IMR-90 (cell line): Measurements from ENCODE around the gene OPN5. TPM values are rescaled to one million over a fixed set of nuclear protein-coding genes. Genes with fewer than 3 reads are reported as not detected.

Experiments used
- ATAC-seq: fragments of 200-7000 bp; cut with Tn5 transposase; 2 replicates; pipeline ENCODE4 v1.9.1; 2020; ENCODE audit warnings: low read depth, mild to moderate bottlenecking, moderate library complexity
- BruUV-seq: library from RNA; stranded (reverse); fragments of 400-500 nt; replicated peaks from 2 replicates; lab custom pipeline; 2021; lab: Mats Ljungman, UMichigan
- CTCF ChIA-PET: fragments of 300-600 bp; formaldehyde crosslinking; extraction: SDS; loops from one replicate; lab custom pipeline; 2021; ENCODE audit warnings: antibody characterized with exemption; lab: Yijun Ruan, JAX
- POLR2A ChIA-PET: fragments of 300-600 bp; sonication (Branson Sonifier 250); formaldehyde crosslinking; loops from one replicate; lab custom pipeline; 2022; ENCODE audit warnings: antibody characterized with exemption; ENCODE audit not compliant: unreplicated experiment; lab: Charles Lee
- DNase-seq: peaks from one replicate; pipeline ENCODE4 v3.0.0; 2013
- H2AFZ ChIP-seq: replicated peaks from 2 replicates; pipeline ENCODE3; 2013; ENCODE audit warnings: low read length, mild to moderate bottlenecking; ENCODE audit not compliant: poor library complexity
- H2AK5ac ChIP-seq: 2 replicates; pipeline ENCODE4 v1.6.1; 2013; ENCODE audit warnings: low read depth, low read length, inconsistent platforms
- H2AK9ac ChIP-seq: replicated peaks from 2 replicates; pipeline ENCODE3; 2013; ENCODE audit warnings: mild to moderate bottlenecking, low read depth, low read length, moderate library complexity; ENCODE audit not compliant: poor library complexity
- H2BK120ac ChIP-seq: 2 replicates; pipeline ENCODE4 v1.6.1; 2013; ENCODE audit warnings: low read depth, low read length, inconsistent platforms
- H2BK15ac ChIP-seq: 3 replicates; pipeline ENCODE4 v1.6.1; 2013; ENCODE audit warnings: low read depth, low read length, inconsistent platforms
- H2BK20ac ChIP-seq: 2 replicates; pipeline ENCODE4 v1.6.1; 2013; ENCODE audit warnings: low read depth, mild to moderate bottlenecking, inconsistent platforms, low read length, moderate library complexity
- H2BK5ac ChIP-seq: 2 replicates; pipeline ENCODE4 v1.6.1; 2013; ENCODE audit warnings: mild to moderate bottlenecking, low read depth, low read length, inconsistent platforms; ENCODE audit not compliant: poor library complexity, severe bottlenecking
- H3K14ac ChIP-seq: replicated peaks from 2 replicates; pipeline ENCODE4 v1.6.1; 2013; ENCODE audit warnings: low read depth, low read length, inconsistent platforms
- H3K18ac ChIP-seq: 2 replicates; pipeline ENCODE4 v1.6.1; 2013; ENCODE audit warnings: low read depth, low read length, control low read depth
- H3K23ac ChIP-seq: 2 replicates; pipeline ENCODE4 v1.6.1; 2013; ENCODE audit warnings: low read depth, low read length, inconsistent platforms
- H3K27ac ChIP-seq: 2 replicates; pipeline ENCODE4 v1.5.1; 2013; ENCODE audit warnings: mild to moderate bottlenecking, control low read depth, low read length; ENCODE audit not compliant: insufficient read depth
- H3K27me3 ChIP-seq: 2 replicates; pipeline ENCODE4 v1.6.1; 2013; ENCODE audit warnings: low read length; ENCODE audit not compliant: control insufficient read depth, insufficient read depth
- H3K36me3 ChIP-seq: 2 replicates; pipeline ENCODE4 v1.6.1; 2013; ENCODE audit warnings: low read length, mixed read lengths; ENCODE audit not compliant: control insufficient read depth, insufficient read depth
- H3K4ac ChIP-seq: 2 replicates; pipeline ENCODE4 v1.6.1; 2013; ENCODE audit warnings: low read depth, low read length, inconsistent platforms
- H3K4me1 ChIP-seq: 2 replicates; pipeline ENCODE4 v1.6.1; 2013; ENCODE audit warnings: low read length, mixed read lengths; ENCODE audit not compliant: control insufficient read depth, insufficient read depth
- H3K4me2 ChIP-seq: 2 replicates; pipeline ENCODE4 v1.6.1; 2013; ENCODE audit warnings: low read depth, mild to moderate bottlenecking, control low read depth, low read length, moderate library complexity
- H3K4me3 ChIP-seq: 2 replicates; pipeline ENCODE4 v1.5.1; 2013; ENCODE audit warnings: low read depth, mild to moderate bottlenecking, control low read depth, low read length, moderate library complexity; ENCODE audit not compliant: insufficient read depth
- H3K56ac ChIP-seq: 2 replicates; pipeline ENCODE4 v1.6.1; 2013; ENCODE audit warnings: low read length, inconsistent platforms; ENCODE audit not compliant: insufficient read depth; ENCODE audit errors: extremely low read depth
- H3K79me1 ChIP-seq, 2 experiments: 2 replicates each; pipeline ENCODE4 v1.6.1; 2013; ENCODE audit warnings: low read length in 2 of 2, inconsistent platforms in 1 of 2, low read depth in 1 of 2
- H3K9ac ChIP-seq: 2 replicates; pipeline ENCODE4 v1.6.1; 2013; ENCODE audit warnings: low read depth, low read length, control low read depth
- H3K9me1 ChIP-seq: 2 replicates; pipeline ENCODE4 v1.6.1; 2013; ENCODE audit warnings: low read length, inconsistent platforms; ENCODE audit not compliant: insufficient read depth
- H3K9me3 ChIP-seq: 2 replicates; pipeline ENCODE4 v1.6.1; 2013; ENCODE audit warnings: low read length; ENCODE audit not compliant: control insufficient read depth, insufficient read depth
- H4K20me1 ChIP-seq: 2 replicates; pipeline ENCODE4 v1.6.1; 2013; ENCODE audit warnings: low read length, inconsistent platforms; ENCODE audit not compliant: insufficient read depth
- H4K5ac ChIP-seq: 2 replicates; pipeline ENCODE4 v1.6.1; 2013; ENCODE audit warnings: mild to moderate bottlenecking, low read depth, low read length, control low read depth
- H4K8ac ChIP-seq, 2 experiments: 2 replicates each; pipeline ENCODE4 v1.6.1; 2013; ENCODE audit warnings: low read depth in 2 of 2, low read length in 2 of 2, control low read depth in 1 of 2, inconsistent platforms in 1 of 2
- H4K91ac ChIP-seq: 2 replicates; pipeline ENCODE4 v1.6.1; 2013; ENCODE audit warnings: low read depth, low read length, inconsistent platforms; ENCODE audit not compliant: insufficient read depth
- BHLHE40 ChIP-seq: fragments of 150-350 bp; IDR thresholded peaks from 2 replicates; pipeline ENCODE4 v1.6.1; 2016; ENCODE audit warnings: mild to moderate bottlenecking, low read depth, low read length
- CEBPB ChIP-seq: IDR thresholded peaks from 2 replicates; pipeline ENCODE4 v1.6.1; 2012; ENCODE audit warnings: low read depth, low read length, improper control_type of control experiment
- CHD1 ChIP-seq: IDR thresholded peaks from 2 replicates; pipeline ENCODE4 v1.6.1; 2012; ENCODE audit warnings: low read depth, low read length, improper control_type of control experiment
- ELK1 ChIP-seq: fragments of 150-350 bp; IDR thresholded peaks from 2 replicates; pipeline ENCODE4 v1.6.1; 2016; ENCODE audit warnings: low read depth, mild to moderate bottlenecking, low read length, moderate library complexity, borderline replicate concordance
- FOS ChIP-seq: fragments of 150-350 bp; IDR thresholded peaks from 2 replicates; pipeline ENCODE4 v1.6.1; 2016; ENCODE audit warnings: low read depth, low read length
- MAZ ChIP-seq: IDR thresholded peaks from 2 replicates; pipeline ENCODE4 v1.6.1; 2012; ENCODE audit warnings: low read depth, mild to moderate bottlenecking, low read length, improper control_type of control experiment, moderate library complexity, borderline replicate concordance
- MXI1 ChIP-seq: IDR thresholded peaks from 2 replicates; pipeline ENCODE4 v1.6.1; 2012; ENCODE audit warnings: low read depth, mild to moderate bottlenecking, low read length, moderate library complexity, borderline replicate concordance
- NFE2L2 ChIP-seq: fragments of 150-350 bp; IDR thresholded peaks from 2 replicates; pipeline ENCODE4 v1.6.1; 2016; ENCODE audit warnings: low read depth, mild to moderate bottlenecking, low read length
- POLR2A ChIP-seq: IDR thresholded peaks from 2 replicates; pipeline ENCODE4 v1.6.1; 2012; ENCODE audit warnings: mild to moderate bottlenecking, low read depth, low read length
- RAD21 ChIP-seq: IDR thresholded peaks from 2 replicates; pipeline ENCODE4 v1.6.1; 2012; ENCODE audit warnings: low read length, improper control_type of control experiment
- RCOR1 ChIP-seq: IDR thresholded peaks from 2 replicates; pipeline ENCODE4 v1.6.1; 2012; ENCODE audit warnings: mild to moderate bottlenecking, low read length, improper control_type of control experiment; ENCODE audit not compliant: insufficient replicate concordance
- RFX5 ChIP-seq: IDR thresholded peaks from 2 replicates; pipeline ENCODE4 v1.8.0; 2012; ENCODE audit warnings: low read depth, mild to moderate bottlenecking, low read length, moderate library complexity
- SMC3 ChIP-seq: fragments of 150-350 bp; IDR thresholded peaks from 2 replicates; pipeline ENCODE4 v1.6.1; 2016; ENCODE audit warnings: low read depth, mild to moderate bottlenecking, antibody characterized with exemption, low read length, moderate library complexity
- WGBS, 2 experiments: methylation state at CpG; one replicate each; pipeline versions ENCODE4 v1.1.5 to v1.1.7; 2013; ENCODE audit warnings: missing lambda C conversion rate in 2 of 2; ENCODE audit not compliant: insufficient read length in 1 of 2; ENCODE audit errors: extremely low coverage in 2 of 2; 5-methylcytosine and 5-hydroxymethylcytosine counted together
- dilution Hi-C: fragments of 300-500 bp; cut with HindIII; formaldehyde crosslinking; loops from one replicate; pipeline ENCODE4 v1.14.3; 2018; ENCODE audit warnings: low sequenced_read_pairs; ENCODE audit not compliant: unreplicated experiment
- in situ Hi-C: fragments of 300-500 bp; cut with MboI; formaldehyde crosslinking; loops from 3 replicates; pipeline ENCODE4 v1.14.3; 2019; ENCODE audit warnings: low sequenced_read_pairs, inconsistent platforms, mixed read lengths
- intact Hi-C: fragments of 100-400 bp; cut with micrococcal nuclease; formaldehyde crosslinking; loops from 2 replicates; pipeline ENCODE4 v1.10.0; 2022
- polyA plus RNA-seq, 3 experiments: library from polyadenylated mRNA; depleted of rRNA; stranded (reverse); fragments of >200 nt; gene quantifications; 2 replicates each; pipeline ENCODE4 v1.2.3, GENCODE V29; 2012; ENCODE audit warnings: low replicate concordance in 1 of 3
- total RNA-seq: library from RNA; depleted of rRNA; stranded (reverse); fragments of >200 nt; gene quantifications from 2 replicates; pipeline ENCODE4 v1.2.3, GENCODE V29; 2012
- TF ChIP-seq, protein P1 (sequence below): fragments of 150-350 bp; IDR thresholded peaks from 2 replicates; pipeline ENCODE4 v1.6.1; 2017; ENCODE audit warnings: mild to moderate bottlenecking, antibody characterized with exemption, low read length, low read depth

Gene OPN5
- total and polyA plus RNA-seq, 2 of the 4 experiments (the other 2 are of a cell fraction): not detected

GRCh38 chr6:47767102-47767501 is 14.7 kb upstream of the OPN5 start:
- Histone ChIP-seq H2AFZ (no peak overlapping the region), H3K56ac (no peak overlapping the region), H3K4me2 (no peak overlapping the region), H3K18ac (no peak overlapping the region), H3K4me1 (no peaks in the 10 kb centered on the region), H4K20me1 (no peaks in the 10 kb centered on the region), H3K4me3 (no peak overlapping the region), H4K8ac (no peak overlapping the region), H2AK9ac (no peak overlapping the region), H2BK5ac (no peak overlapping the region), H3K79me1 (no peaks in the 10 kb centered on the region), H3K9ac (no peak overlapping the region), H3K9me1 (no peaks in the 10 kb centered on the region), H2AK5ac (no peak overlapping the region), H4K91ac (no peak overlapping the region), H2BK20ac (no peak overlapping the region), H2BK120ac (no peak overlapping the region), H3K23ac (no peak overlapping the region), H2BK15ac (no peak overlapping the region), H3K36me3 (no peaks in the 10 kb centered on the region), H3K14ac (no peak overlapping the region), H3K4ac (no peak overlapping the region), H3K27ac (no peak overlapping the region), H3K27me3 (no peaks in the 10 kb centered on the region), H3K9me3 (no peaks in the 10 kb centered on the region), H4K5ac (no peak overlapping the region)
- POLR2A ChIA-PET: no interaction called here
- in situ Hi-C loops (no loop called here), dilution Hi-C loops (no loop called here), intact Hi-C loops (no loop called here)
- no peak for ATAC-seq
- no peak for DNase-seq
- TF ChIP-seq RFX5: no peak
- TF ChIP-seq MXI1: no peak
- TF ChIP-seq FOS: no peak
- no peak for TF ChIP-seq MAZ
- TF ChIP-seq POLR2A: no peak
- TF ChIP-seq CEBPB: no peak
- TF ChIP-seq SMC3: no peak
- TF ChIP-seq CHD1: no peak
- TF ChIP-seq NFE2L2: no peak
- TF ChIP-seq, protein P1, sequence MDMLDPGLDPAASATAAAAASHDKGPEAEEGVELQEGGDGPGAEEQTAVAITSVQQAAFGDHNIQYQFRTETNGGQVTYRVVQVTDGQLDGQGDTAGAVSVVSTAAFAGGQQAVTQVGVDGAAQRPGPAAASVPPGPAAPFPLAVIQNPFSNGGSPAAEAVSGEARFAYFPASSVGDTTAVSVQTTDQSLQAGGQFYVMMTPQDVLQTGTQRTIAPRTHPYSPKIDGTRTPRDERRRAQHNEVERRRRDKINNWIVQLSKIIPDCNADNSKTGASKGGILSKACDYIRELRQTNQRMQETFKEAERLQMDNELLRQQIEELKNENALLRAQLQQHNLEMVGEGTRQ: no peak
- TF ChIP-seq BHLHE40: no peak
- no peak for TF ChIP-seq RCOR1
- TF ChIP-seq RAD21: no peak
- TF ChIP-seq ELK1: no peak
- CTCF ChIA-PET: interaction anchor here (1.1 kb wide), 1 partner anchor 21 kb away, joined by 3 read pairs; no protein-coding TSS in a partner anchor
- no TSS peak for BruUV-seq
- no CpG with 5 or more reads among the region's 1 CpG for WGBS, 2 experiments
